DND-41 (cell line): ENCODE measurements around the gene WNK1.

Experiments
- ATAC-seq: fragments of 200-7000 bp; cut with Tn5 transposase; 3 replicates; pipeline ENCODE4 v1.9.1; 2021; ENCODE audit warnings: low read depth; ENCODE audit not compliant: insufficient read depth
- DNase-seq: peaks from one replicate; pipeline ENCODE4 v3.0.0-alpha.2; 2020
- H2AFZ ChIP-seq: 2 replicates; pipeline ENCODE4 v1.6.0; 2012; ENCODE audit warnings: low read depth, low read length
- H3K27ac ChIP-seq: 2 replicates; pipeline ENCODE4 v1.5.1; 2012; ENCODE audit warnings: low read length, inconsistent platforms
- H3K27me3 ChIP-seq: fragments of 200-600 bp; sonication (generic); 2 replicates; pipeline ENCODE4 v1.6.0; 2012; ENCODE audit warnings: low read length, mild to moderate bottlenecking, inconsistent platforms; ENCODE audit not compliant: insufficient read depth, poor library complexity
- H3K36me3 ChIP-seq: 2 replicates; pipeline ENCODE4 v1.5.1; 2012; ENCODE audit warnings: low read length, inconsistent platforms; ENCODE audit not compliant: insufficient read depth
- H3K4me1 ChIP-seq: 2 replicates; pipeline ENCODE4 v1.5.1; 2012; ENCODE audit warnings: mild to moderate bottlenecking, low read length; ENCODE audit not compliant: insufficient read depth
- H3K4me2 ChIP-seq: 2 replicates; pipeline ENCODE4 v1.6.0; 2012; ENCODE audit warnings: mild to moderate bottlenecking, moderate library complexity, low read length, inconsistent platforms; ENCODE audit not compliant: insufficient read depth
- H3K4me3 ChIP-seq, 2 experiments: fragments of 200-600 bp in 1 of 2; shearing (Covaris generic) in 1 of 2; 2 replicates each; pipeline ENCODE4 v1.5.1; 2012 to 2016; ENCODE audit warnings: inconsistent platforms in 2 of 2, low read length in 2 of 2, mild to moderate bottlenecking in 2 of 2, low read depth in 1 of 2, moderate library complexity in 1 of 2
- H3K79me2 ChIP-seq: 2 replicates; pipeline ENCODE4 v1.6.0; 2012; ENCODE audit warnings: low read length, inconsistent platforms; ENCODE audit not compliant: insufficient read depth
- H3K9ac ChIP-seq: 2 replicates; pipeline ENCODE4 v1.6.0; 2012; ENCODE audit warnings: low read depth, mild to moderate bottlenecking, inconsistent platforms, low read length, moderate library complexity
- H3K9me3 ChIP-seq: 2 replicates; pipeline ENCODE4 v1.5.1; 2012; ENCODE audit warnings: low read length, moderate library complexity, mild to moderate bottlenecking, inconsistent platforms; ENCODE audit not compliant: insufficient read depth, severe bottlenecking
- H4K20me1 ChIP-seq: 2 replicates; pipeline ENCODE4 v1.6.0; 2012; ENCODE audit warnings: low read length; ENCODE audit not compliant: insufficient read depth
- EZH2 ChIP-seq: IDR thresholded peaks from 3 replicates; pipeline ENCODE4 v1.6.1; 2012; ENCODE audit warnings: borderline replicate concordance, low read depth, mild to moderate bottlenecking, moderate library complexity, low read length, inconsistent platforms; ENCODE audit not compliant: severe bottlenecking
- TF ChIP-seq, protein P1 (sequence below): IDR thresholded peaks from 2 replicates; pipeline ENCODE4 v1.5.1; 2012; ENCODE audit warnings: borderline replicate concordance, low read length, moderate library complexity, mild to moderate bottlenecking; ENCODE audit not compliant: poor library complexity, severe bottlenecking; ENCODE audit errors: extremely low read depth

Gene WNK1

DNA sequence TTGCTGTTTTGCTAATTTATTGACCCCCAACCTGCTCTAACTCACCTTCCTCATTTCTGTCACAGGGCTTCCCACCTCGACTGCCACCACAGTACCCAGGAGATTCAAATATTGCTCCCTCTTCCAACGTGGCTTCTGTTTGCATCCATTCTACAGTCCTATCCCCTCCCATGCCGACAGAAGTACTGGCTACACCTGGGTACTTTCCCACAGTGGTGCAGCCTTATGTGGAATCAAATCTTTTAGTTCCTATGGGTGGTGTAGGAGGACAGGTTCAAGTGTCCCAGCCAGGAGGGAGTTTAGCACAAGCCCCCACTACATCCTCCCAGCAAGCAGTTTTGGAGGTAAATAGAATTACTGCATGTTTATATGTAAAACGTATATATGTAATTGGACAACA lies 128.3 kb downstream of the WNK1 start:
- TF ChIP-seq, protein P1, sequence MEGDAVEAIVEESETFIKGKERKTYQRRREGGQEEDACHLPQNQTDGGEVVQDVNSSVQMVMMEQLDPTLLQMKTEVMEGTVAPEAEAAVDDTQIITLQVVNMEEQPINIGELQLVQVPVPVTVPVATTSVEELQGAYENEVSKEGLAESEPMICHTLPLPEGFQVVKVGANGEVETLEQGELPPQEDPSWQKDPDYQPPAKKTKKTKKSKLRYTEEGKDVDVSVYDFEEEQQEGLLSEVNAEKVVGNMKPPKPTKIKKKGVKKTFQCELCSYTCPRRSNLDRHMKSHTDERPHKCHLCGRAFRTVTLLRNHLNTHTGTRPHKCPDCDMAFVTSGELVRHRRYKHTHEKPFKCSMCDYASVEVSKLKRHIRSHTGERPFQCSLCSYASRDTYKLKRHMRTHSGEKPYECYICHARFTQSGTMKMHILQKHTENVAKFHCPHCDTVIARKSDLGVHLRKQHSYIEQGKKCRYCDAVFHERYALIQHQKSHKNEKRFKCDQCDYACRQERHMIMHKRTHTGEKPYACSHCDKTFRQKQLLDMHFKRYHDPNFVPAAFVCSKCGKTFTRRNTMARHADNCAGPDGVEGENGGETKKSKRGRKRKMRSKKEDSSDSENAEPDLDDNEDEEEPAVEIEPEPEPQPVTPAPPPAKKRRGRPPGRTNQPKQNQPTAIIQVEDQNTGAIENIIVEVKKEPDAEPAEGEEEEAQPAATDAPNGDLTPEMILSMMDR: no peak
- no peak for TF ChIP-seq EZH2
- no peak overlapping the region for H3K4me3 ChIP-seq
- peaks cover 90% of the 10 kb centered on the region for H3K36me3 ChIP-seq
- DNase-seq: no peak
- no peak for ATAC-seq
- H3K9ac ChIP-seq: no peak overlapping the region
- no peaks in the 10 kb centered on the region for H4K20me1 ChIP-seq
- no peaks in the 10 kb centered on the region for H3K4me1 ChIP-seq
- H3K27ac ChIP-seq: no peak overlapping the region
- H3K27me3 ChIP-seq: no peaks in the 10 kb centered on the region
- H2AFZ ChIP-seq: no peak overlapping the region
- H3K79me2 ChIP-seq: no peaks in the 10 kb centered on the region
- no peak overlapping the region for H3K4me2 ChIP-seq
- H3K9me3 ChIP-seq: no peaks in the 10 kb centered on the region

DNA sequence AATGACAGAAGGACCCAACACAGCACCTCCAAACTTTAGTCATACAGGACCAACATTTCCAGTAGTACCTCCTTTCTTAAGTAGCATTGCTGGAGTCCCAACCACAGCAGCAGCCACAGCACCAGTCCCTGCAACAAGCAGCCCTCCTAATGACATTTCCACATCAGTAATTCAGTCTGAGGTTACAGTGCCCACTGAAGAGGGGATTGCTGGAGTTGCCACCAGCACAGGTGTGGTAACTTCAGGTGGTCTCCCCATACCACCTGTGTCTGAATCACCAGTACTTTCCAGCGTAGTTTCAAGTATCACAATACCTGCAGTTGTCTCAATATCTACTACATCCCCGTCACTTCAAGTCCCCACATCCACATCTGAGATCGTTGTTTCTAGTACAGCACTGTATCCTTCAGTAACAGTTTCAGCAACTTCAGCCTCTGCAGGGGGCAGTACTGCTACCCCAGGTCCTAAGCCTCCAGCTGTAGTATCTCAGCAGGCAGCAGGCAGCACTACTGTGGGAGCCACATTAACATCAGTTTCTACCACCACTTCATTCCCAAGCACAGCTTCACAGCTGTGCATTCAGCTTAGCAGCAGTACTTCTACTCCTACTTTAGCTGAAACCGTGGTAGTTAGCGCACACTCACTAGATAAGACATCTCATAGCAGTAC lies 132.5 kb downstream of the WNK1 start:
- H3K9me3 ChIP-seq: no peaks in the 10 kb centered on the region
- H3K9ac ChIP-seq: no peak overlapping the region
- H3K79me2 ChIP-seq: no peaks in the 10 kb centered on the region
- H3K27ac ChIP-seq: no peak overlapping the region
- H3K27me3 ChIP-seq: no peaks in the 10 kb centered on the region
- H3K36me3 ChIP-seq: peaks cover 98% of the 10 kb centered on the region
- H2AFZ ChIP-seq: no peak overlapping the region
- no peak overlapping the region for H3K4me3 ChIP-seq
- ATAC-seq (no peak), DNase-seq (no peak)
- no peak for TF ChIP-seq EZH2
- TF ChIP-seq, protein P1: no peak
- H3K4me1 ChIP-seq: no peaks in the 10 kb centered on the region
- no peak overlapping the region for H3K4me2 ChIP-seq
- H4K20me1 ChIP-seq: no peaks in the 10 kb centered on the region

DNA sequence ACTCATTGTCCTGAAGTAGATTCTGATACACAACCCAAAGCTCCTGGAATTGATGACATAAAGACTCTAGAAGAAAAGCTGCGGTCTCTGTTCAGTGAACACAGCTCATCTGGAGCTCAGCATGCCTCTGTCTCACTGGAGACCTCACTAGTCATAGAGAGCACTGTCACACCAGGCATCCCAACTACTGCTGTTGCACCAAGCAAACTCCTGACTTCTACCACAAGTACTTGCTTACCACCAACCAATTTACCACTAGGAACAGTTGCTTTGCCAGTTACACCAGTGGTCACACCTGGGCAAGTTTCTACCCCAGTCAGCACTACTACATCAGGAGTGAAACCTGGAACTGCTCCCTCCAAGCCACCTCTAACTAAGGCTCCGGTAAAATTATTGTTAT lies 133.3 kb downstream of the WNK1 start:
- no peaks in the 10 kb centered on the region for H3K4me1 ChIP-seq
- ATAC-seq (no peak), DNase-seq (no peak)
- no peaks in the 10 kb centered on the region for H3K9me3 ChIP-seq
- no peak overlapping the region for H3K9ac ChIP-seq
- no peak for TF ChIP-seq EZH2
- TF ChIP-seq, protein P1: no peak
- H3K36me3 ChIP-seq: peaks cover 97% of the 10 kb centered on the region
- no peaks in the 10 kb centered on the region for H4K20me1 ChIP-seq
- H3K4me3 ChIP-seq: no peak overlapping the region
- no peaks in the 10 kb centered on the region for H3K27me3 ChIP-seq
- no peak overlapping the region for H3K27ac ChIP-seq
- H3K79me2 ChIP-seq: no peaks in the 10 kb centered on the region
- H3K4me2 ChIP-seq: no peak overlapping the region
- H2AFZ ChIP-seq: no peak overlapping the region

DNA sequence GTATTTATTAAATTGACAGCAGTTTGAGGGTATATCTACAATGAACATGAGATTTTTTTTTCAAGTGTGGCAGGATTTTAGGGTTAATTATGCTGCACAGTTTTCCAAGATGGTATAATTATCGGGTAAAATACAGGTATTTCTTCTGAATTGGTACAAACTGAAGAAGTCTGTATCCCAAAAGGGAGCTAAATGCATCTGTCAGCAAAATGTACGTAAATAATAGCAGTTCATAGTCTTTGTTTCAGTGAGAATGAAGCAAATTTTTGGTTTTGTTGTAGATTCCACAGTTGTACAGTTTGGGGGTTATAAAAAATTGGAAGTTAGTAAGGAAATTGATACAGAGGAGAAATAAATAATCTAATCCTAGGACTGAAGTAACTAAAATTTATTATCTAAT lies 133.8 kb downstream of the WNK1 start:
- no peaks in the 10 kb centered on the region for H3K9me3 ChIP-seq
- no peaks in the 10 kb centered on the region for H3K79me2 ChIP-seq
- H3K27ac ChIP-seq: no peak overlapping the region
- H3K9ac ChIP-seq: no peak overlapping the region
- H3K4me2 ChIP-seq: no peak overlapping the region
- no peak overlapping the region for H3K4me3 ChIP-seq
- ATAC-seq (no peak), DNase-seq (no peak)
- TF ChIP-seq, protein P1: no peak
- no peak for TF ChIP-seq EZH2
- no peak overlapping the region for H2AFZ ChIP-seq
- no peaks in the 10 kb centered on the region for H3K27me3 ChIP-seq
- H4K20me1 ChIP-seq: no peaks in the 10 kb centered on the region
- H3K4me1 ChIP-seq: no peaks in the 10 kb centered on the region
- H3K36me3 ChIP-seq: peaks cover 97% of the 10 kb centered on the region
